ENCODE measurements around the gene MED12L.
"Not testable (repeated sequence)": the region's sequence is repeated elsewhere in the genome, so short reads cannot be mapped to it uniquely, and the experiment has no call there.

The MED12L gene

GRCh38 chr3:151214459-151214858 is 129.0 kb downstream of the MED12L start:
- DNase-seq (ENCODE audit: low spot score) = no peak

- DNase-seq (ENCODE audit: low spot score) = no peak
Observed at GRCh38 chr3:151216641-151217607, 131.5 kb downstream of the MED12L start.

- DNase-seq (ENCODE audit: low spot score) = no peak
Observed at GRCh38 chr3:151218136-151218535, 132.7 kb downstream of the MED12L start.

- DNase-seq (ENCODE audit: low spot score) = no peak
Observed at GRCh38 chr3:151219056-151219455, 133.6 kb downstream of the MED12L start.

- no peak for DNase-seq (ENCODE audit: low spot score)
Observed at GRCh38 chr3:151224268-151224866, 138.9 kb downstream of the MED12L start.

GRCh38 chr3:151225040-151225975 is 139.8 kb downstream of the MED12L start:
- DNase-seq (ENCODE audit: low spot score) = no peak

- DNase-seq (ENCODE audit: low spot score) = no peak
Observed at GRCh38 chr3:151226088-151226563, 140.7 kb downstream of the MED12L start.

- DNase-seq (ENCODE audit: low spot score) = no peak
Observed at GRCh38 chr3:151226825-151227224, 141.4 kb downstream of the MED12L start.

GRCh38 chr3:151227266-151227806 is 141.9 kb downstream of the MED12L start:
- DNase-seq (ENCODE audit: low spot score) = no peak

- peak; percentile 89 for DNase-seq (ENCODE audit: low spot score)
Observed at GRCh38 chr3:151227807-151228665, 142.6 kb downstream of the MED12L start.

- peak; percentile 36 for DNase-seq (ENCODE audit: low spot score)
Observed at GRCh38 chr3:151228666-151229040, 143.2 kb downstream of the MED12L start.

- peak; percentile 52 for DNase-seq (ENCODE audit: low spot score)
Observed at GRCh38 chr3:151230646-151231045, 145.2 kb downstream of the MED12L start.

- not testable (repeated sequence) for DNase-seq (ENCODE audit: low spot score)
Observed at GRCh38 chr3:151232403-151232802, 146.9 kb downstream of the MED12L start.

- DNase-seq (ENCODE audit: low spot score) = no peak
Observed at GRCh38 chr3:151232991-151233390, 147.5 kb downstream of the MED12L start.

- DNase-seq (ENCODE audit: low spot score) = no peak
Observed at GRCh38 chr3:151234825-151235224, 149.4 kb downstream of the MED12L start.

- DNase-seq (ENCODE audit: low spot score) = no peak
Observed at GRCh38 chr3:151236316-151236715, 150.9 kb downstream of the MED12L start.

GRCh38 chr3:151236736-151237135 is 151.3 kb downstream of the MED12L start:
- no peak for DNase-seq (ENCODE audit: low spot score)

GRCh38 chr3:151242006-151242405 is 156.5 kb downstream of the MED12L start:
- not testable (repeated sequence) for DNase-seq (ENCODE audit: low spot score)

- no peak for DNase-seq (ENCODE audit: low spot score)
Observed at GRCh38 chr3:151248772-151249337, 163.4 kb downstream of the MED12L start.

- DNase-seq (ENCODE audit: low spot score) = no peak
Observed at GRCh38 chr3:151256749-151257148, 171.3 kb downstream of the MED12L start.

All from pons (tissue), 1 donor.